NOMO-1 treated with dmso at 0.1 percent for 144 hours (cell line): ENCODE measurements around the gene ANGPTL2.

Experiments used
- DNase-seq: peaks from one replicate; lab custom pipeline; 2025; ENCODE audit not compliant: unreplicated experiment; lab: John Stamatoyannopoulos, UW

The ANGPTL2 gene

GRCh38 chr9:127053057-127053821 lies 69.2 kb downstream of the ANGPTL2 start:
- DNase-seq = no peak

GRCh38 chr9:127051881-127052595 lies 70.4 kb downstream of the ANGPTL2 start:
- no peak for DNase-seq

GRCh38 chr9:127050591-127051001 lies 71.8 kb downstream of the ANGPTL2 start:
- DNase-seq = no peak

GRCh38 chr9:127050152-127050551 lies 72.3 kb downstream of the ANGPTL2 start:
- no peak for DNase-seq

- no peak for DNase-seq
These were observed 72.9 kb downstream of the ANGPTL2 start for GRCh38 chr9:127049581-127049980.

- peak; percentile 71 for DNase-seq
These were observed 73.4 kb downstream of the ANGPTL2 start for GRCh38 chr9:127049044-127049443.

- no peak for DNase-seq
These were observed 74.5 kb downstream of the ANGPTL2 start for GRCh38 chr9:127047971-127048370.

GRCh38 chr9:127045148-127045547 lies 77.3 kb downstream of the ANGPTL2 start:
- DNase-seq = no peak

GRCh38 chr9:127039492-127039891 lies 82.9 kb downstream of the ANGPTL2 start:
- DNase-seq = no peak

GRCh38 chr9:127038531-127038930 lies 83.9 kb downstream of the ANGPTL2 start:
- DNase-seq = no peak
